GM18505 (cell line): ENCODE results near the gene MROH2A.
"Not testable (repeated sequence)": the region's sequence is repeated elsewhere in the genome, so short reads cannot be mapped to it uniquely, and the experiment has no call there.

Source experiments
- ATAC-seq: cut with Tn5 transposase; IDR thresholded peaks from one replicate; pipeline ENCODE4 v1.9.1; 2021; ENCODE audit not compliant: unreplicated experiment
- POLR2A ChIP-seq: IDR thresholded peaks from 4 replicates; pipeline ENCODE4 v1.6.1; 2011; ENCODE audit warnings: borderline replicate concordance; ENCODE audit not compliant: insufficient read depth, insufficient read length; ENCODE audit errors: extremely low read depth

MROH2A gene

DNA sequence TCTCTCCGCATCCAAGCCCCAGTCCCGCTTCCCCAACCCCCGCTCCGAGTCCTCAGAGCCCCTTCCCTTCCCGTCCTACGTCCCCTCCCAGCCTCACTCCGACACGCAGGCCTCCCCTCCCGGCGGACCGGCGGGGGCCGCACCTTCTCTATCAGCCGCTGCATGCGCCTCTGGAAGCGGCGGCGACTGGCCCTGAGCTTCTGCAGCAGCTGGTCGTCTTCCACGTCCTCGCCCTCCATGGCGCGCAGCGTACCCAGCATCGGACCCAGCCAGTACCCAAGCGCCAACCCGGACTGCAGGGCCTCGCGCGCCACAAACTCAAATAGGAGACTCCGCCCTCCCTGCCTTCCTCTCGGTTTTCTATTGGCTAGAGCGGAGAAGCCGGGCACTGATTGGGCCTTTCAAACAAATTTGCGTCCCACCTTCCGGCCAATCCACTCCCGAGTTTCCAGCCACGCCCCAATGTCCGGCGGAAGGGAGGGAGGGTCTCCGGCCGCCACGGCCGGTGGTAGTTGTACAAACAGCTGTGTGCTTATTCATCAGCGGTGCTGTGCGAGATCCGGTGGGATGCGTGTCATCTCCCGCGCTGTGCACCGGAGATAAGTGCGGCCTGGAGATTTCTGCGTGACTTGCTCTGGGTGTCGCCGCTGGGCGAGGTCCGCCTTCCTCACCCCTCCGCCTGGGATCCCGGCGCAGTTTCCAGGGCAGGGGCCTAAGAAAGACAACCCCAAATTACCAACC is 76.3 kb downstream of the MROH2A start, which contains the start of gene HJURP:
HJURP (minus strand) TSS at position 295 of the 741 bp plus-strand sequence; CDS start at position 260, 35 bp downstream.
- ATAC-seq: peak; percentile 95
- peak; percentile 84 for TF ChIP-seq POLR2A

- no peak for ATAC-seq
- TF ChIP-seq POLR2A: no peak
These were observed 77.2 kb downstream of the MROH2A start for GRCh38 chr2:233855345-233855744.

DNA sequence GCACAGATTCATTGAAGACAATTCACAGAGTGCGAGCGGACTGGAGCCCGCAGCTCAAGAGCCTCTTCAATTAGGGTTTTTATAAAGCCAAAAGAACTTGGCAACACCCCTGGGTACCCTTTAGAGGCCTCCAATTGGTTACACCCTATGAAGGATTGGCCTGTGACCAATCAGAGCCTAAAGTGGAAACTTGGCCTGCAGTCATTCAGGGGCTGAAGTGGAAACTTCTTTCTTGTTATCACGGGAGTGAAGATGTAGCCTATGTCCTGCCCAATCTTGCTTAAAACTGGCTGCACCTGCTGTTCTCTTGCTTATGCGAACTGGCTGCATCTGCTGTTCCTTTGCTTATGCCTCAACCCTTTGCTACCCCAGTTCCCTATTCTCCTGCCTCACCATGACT is 78.1 kb downstream of the MROH2A start:
- no peak for ATAC-seq
- TF ChIP-seq POLR2A: no peak

DNA sequence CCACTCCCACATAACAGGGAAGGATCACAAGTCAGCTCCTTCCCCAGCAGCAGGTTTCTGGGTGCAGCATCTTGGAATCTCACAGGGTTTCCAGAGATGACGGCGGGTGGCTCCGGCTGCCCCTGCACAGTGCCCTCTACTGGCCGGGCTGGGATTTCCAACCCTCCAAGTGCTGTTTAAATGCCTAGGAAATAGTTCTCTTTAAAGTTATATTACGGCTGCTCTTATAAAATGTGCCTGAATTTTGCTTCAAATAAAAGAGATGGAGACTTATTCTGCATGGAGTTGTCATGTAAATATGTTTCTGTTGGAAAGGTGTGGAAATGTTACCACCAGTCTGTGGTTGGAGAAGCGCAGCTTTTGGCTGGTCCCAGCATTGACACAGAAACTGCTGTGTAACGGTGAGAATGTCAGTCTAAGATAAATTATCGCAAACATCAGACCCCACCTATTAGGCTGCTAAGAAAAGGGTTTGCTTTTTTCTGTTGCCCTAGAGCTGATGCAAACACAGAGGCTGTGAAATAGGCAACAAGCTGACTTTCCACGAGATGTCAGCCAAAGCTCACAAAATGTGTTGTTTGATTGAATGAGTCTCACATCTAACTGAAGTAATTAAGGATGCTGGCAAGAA is 79.5 kb downstream of the MROH2A start:
- no peak for ATAC-seq
- TF ChIP-seq POLR2A: no peak

DNA sequence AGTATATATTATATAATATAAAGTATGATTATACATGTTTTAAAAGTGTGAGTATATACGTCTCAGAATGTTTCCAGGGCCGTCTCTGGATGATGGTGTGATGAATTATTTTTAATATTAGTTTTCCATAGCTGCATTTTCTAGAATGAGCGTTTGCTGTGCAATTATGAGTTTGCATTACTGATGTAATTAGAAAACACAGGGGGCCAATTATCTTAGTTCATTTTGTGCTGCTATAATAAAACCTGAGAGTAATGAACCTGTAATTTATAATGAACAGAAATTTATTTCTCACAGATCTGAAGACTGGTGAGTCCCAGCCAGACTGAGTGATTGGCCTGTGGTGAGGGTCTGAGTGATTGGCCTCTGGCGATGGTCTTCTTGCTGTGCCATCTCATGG is 80.2 kb downstream of the MROH2A start:
- no peak for ATAC-seq
- TF ChIP-seq POLR2A: no peak

DNA sequence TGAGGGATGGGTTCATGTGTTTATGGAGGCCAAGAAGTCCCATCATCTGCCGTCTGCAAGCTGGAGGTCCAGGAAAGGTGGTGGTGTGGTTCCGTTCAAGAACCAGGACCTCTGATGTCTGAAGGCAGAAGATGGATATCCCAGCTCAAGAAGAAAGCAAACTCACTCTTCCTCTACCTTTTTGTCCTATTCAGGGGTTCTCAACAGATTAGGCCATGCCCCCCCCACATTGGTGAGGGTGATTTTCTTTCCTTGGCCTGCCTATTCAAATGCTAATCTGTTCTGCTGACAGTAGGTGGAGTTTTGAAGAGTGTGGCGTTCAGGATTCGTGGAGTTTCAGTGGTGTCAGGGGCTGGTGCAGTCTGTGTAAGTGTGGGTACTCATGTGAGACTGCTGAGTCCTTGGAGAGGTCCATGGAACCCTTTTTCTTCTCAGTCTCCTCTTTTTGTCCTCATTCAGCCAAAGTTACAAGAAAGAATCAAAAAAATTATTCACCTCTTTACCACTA is 84.2 kb downstream of the MROH2A start:
- no peak for ATAC-seq

DNA sequence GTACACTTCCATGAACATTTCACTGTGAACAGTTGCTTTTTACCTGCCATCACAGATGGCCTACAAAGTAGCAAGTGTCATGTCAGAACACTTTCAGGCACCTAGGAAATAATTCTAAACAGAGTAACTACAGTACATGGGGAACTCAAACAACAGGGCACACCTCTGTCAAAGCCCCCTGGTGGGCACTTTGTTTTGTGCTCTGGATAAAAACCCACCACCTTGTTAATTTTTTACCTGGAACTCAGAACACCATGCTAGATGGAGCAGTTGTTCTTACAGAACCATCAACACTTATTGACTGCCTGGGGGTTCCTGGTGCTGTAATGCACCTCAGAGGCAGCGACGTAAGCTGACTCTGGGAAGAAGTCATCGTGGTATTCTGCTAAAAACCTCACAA is 87.7 kb downstream of the MROH2A start:
- no peak for ATAC-seq
- TF ChIP-seq POLR2A: no peak

More for the DNA sequence above, 84.2 kb downstream of the MROH2A start:
- no peak for TF ChIP-seq POLR2A

DNA sequence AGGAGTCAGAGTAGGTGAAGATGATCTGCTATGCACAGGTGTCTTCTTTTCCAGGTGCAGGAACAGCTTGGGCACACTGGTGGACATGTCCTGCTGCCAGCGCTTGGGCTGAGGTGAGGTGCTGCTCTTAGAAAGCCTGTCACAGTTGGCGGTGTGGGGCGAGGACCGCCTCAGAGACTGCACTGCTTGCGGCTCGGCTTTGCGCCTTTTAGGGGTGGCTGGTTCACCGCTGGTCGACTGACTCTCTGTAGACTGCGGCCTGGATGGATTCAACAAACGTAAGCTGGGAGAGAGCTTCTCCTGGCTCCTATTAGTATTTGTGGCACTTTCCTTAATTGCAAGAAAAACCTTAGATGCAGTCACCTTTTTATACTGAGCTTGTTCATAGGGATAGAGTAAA is 88.3 kb downstream of the MROH2A start:
- no peak for TF ChIP-seq POLR2A
- no peak for ATAC-seq

- peak; percentile 77 for TF ChIP-seq POLR2A
- ATAC-seq: peak; percentile 62
These were observed 89.9 kb downstream of the MROH2A start, which contains the start of gene MSL3B for GRCh38 chr2:233867993-233868532. MSL3B (minus strand) TSS chr2:233868386.

DNA sequence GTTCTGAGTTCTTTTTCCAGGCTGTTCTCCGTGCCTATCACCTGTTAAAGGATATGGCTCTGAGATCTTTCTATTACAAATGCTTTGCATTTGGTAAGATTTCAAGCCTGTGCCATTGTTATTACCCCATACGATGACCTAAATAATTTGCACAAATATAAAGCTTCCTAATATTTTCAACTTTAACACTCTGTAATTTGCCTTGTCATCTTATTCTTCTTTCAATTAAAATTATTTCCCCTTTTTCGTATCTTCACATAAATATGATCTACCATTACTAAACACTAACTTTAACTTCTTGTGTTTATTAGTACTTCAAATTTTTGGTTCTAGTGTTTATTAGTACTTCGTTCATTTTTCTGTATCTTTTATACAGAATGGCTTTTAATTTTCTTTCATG is 93.3 kb downstream of the MROH2A start:
- TF ChIP-seq POLR2A: no peak
- ATAC-seq: no peak

DNA sequence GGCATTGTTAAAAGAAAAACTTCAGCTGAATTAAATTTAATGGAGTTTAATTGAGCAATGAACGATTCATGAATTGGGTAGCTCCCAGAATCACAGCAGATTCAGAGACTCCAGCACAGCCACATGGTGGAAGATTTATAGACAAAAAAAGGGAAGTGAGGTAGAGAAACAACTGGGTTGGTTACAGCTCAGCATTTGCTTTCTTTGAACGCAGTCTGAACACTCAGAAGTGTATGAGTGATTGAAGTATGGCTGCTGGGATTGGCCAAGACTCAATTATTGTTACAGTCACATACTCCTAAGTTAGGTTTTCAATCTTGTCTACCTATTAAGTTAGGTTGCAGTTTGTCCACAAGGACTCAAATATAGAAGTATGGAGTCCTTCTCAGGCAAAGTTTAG is 94.0 kb downstream of the MROH2A start:
- ATAC-seq: not testable (repeated sequence)

- TF ChIP-seq POLR2A: no peak
- ATAC-seq: no peak
These were observed 104.2 kb downstream of the MROH2A start for GRCh38 chr2:233882353-233882752.
